ENCODE data around the gene LGI4.
"Not testable (repeated sequence)": the region's sequence is repeated elsewhere in the genome, so short reads cannot be mapped to it uniquely, and the experiment has no call there.

The LGI4 gene

DNA sequence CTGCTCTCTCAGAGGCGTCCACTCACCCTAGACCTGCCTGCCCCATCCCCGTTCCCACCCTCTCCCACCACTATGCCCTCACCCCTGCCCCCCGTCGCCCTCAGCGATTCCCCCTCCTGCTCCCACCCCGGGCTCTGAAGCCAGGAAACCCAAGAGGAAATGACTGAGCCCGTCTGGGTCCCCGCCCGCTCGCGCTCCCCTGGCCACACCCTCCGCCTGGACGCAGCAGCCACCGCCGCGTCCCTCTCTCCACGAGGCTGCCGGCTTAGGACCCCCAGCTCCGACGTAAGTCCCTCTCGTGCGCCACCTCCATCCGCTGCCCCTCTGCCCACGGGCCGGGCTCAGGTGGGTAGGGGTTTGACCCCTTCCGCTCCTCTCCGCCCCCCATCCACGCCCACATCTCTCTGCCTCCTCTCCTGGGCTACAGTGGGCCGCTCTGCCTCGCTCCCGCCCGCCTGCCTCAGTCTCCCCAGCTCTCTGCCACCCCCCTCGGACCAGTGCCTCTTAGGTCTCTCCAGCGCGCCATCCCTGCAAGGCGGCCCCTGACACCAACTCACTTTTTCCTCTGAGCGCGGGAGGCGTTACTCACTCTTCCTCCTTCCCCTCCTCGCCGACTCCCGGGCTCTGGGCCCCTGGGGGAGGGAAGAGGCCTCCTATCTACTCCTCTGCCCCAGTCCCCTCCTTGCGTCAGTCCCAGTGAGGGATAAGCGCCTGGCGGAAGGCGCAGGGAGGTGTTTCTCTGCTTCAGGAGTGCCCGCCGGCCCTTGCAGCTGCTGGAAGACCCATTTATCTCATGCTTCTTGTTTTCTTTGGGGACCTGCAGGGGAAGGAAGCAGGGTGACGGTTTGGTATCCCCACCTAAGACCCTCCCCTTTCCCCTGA, 19.9 kb upstream of the LGI4 start, which contains the start of gene FXYD5:
FXYD5 (plus strand) TSS at position 211 of the 882 bp plus-strand sequence. CDS start 816 bp downstream, outside the sequence.
- DNase-seq = peak in 1 of 2 experiments; percentile 49
- TF ChIP-seq POLR2A (IDR thresholded peaks at IDR 0.05; ENCODE audit: low read length) = peak; percentile 69
- TF ChIP-seq GATA1 (IDR thresholded peaks at IDR 0.05; ENCODE audit: low read depth, low read length) = no peak

DNA sequence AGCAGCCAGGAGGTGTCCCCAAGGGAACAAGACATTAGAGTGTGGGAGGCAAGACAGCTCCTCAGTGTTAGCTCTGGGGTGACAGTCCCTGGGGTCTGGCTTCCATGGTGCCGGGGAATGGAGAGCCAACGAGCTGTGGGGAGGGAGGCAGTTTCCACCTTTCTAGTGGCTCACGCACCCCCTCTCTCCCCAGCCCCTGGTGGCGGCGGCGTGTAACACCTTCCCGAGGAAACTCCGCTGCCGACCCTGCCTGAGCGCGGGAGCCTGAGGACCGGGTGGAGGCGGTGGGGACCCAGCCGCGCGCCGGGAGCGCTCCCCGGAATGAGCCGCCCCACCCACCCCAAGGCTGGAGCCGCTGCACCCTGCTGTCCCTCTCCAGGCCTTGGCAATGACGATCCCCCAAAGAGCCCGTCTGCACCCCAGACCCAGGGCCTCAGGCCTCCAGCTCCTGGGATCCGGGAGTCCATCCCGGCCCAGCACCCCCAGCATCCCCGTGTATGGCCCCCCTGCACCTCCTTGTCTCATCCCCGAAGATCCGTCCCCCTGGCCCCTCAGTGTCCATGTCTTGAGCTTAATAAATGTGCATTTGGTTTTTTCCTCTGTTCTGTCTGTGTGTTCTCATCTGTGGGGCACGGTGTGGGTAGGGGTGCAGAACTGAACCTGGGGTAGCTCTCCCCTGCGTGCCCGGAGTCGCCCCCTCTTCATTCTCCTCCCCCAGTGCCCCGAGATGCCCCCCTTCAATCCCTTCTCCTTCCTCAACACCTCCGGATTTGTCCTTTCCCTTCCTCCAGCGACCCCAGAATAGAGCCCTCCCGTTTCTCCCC, 19.1 kb upstream of the LGI4 start:
- peak in 1 of 2 experiments; percentile 39 for DNase-seq
- no peak for TF ChIP-seq GATA1 (IDR thresholded peaks at IDR 0.05; ENCODE audit: low read depth, low read length)
- TF ChIP-seq POLR2A (IDR thresholded peaks at IDR 0.05; ENCODE audit: low read length) = no peak

DNA sequence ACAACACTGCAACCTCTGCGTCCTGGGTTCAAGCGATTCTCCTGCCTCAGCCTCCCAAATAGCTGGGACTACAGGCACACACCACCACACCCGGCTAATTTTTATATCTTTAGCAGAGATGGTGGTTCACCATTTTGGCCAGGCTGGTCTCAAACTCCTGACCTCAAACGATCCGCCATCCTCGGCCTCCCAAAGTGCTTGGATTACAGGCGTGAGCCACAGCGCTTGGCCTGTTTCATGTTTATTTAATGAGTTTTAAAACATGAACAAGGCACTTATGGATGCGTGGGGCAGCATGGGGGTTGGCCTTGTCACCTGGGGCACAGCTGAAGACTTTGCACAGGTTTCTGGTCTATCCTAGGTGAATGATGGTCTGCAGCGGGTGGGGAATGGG, 18.3 kb upstream of the LGI4 start:
- not testable (repeated sequence) for DNase-seq

DNA sequence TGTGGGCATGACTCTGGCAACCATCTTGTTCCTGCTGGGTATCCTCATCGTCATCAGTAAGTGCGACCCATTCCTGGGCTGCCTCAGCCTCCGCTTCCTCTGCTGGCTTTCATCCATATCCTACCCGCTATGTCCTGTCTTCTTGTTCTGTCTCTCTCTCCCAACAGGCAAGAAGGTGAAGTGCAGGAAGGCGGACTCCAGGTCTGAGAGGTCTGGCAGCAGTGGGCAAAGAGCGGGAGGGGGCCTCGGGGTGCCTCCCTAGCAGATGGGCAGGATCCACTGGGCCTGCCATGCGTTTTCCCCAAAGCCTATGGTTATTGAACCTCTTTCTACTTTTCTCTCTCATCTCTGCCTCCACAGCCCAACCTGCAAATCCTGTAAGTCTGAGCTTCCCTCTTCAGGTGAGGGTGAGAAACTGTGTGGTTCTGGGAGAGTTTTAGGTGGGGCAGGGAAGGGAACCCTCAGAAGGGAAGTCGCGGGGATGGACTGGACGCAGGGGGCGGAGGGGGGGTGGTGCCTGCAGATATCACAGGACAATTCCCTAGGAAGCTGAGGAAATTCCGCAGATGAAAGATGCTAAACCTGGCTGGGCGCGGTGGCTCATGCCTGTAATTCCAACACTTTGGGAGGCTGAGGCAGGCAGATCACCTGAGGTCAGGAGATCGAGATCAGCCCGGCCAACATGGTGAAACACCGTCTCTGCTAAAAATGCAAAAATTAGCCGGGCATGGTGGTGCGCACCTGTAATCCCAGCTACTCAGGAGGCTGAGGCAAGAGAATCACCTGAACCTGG, 16.6 kb upstream of the LGI4 start:
- DNase-seq = no peak
- TF ChIP-seq POLR2A (IDR thresholded peaks at IDR 0.05; ENCODE audit: low read length) (no peak), GATA1 (IDR thresholded peaks at IDR 0.05; ENCODE audit: low read depth, low read length) (no peak)

DNA sequence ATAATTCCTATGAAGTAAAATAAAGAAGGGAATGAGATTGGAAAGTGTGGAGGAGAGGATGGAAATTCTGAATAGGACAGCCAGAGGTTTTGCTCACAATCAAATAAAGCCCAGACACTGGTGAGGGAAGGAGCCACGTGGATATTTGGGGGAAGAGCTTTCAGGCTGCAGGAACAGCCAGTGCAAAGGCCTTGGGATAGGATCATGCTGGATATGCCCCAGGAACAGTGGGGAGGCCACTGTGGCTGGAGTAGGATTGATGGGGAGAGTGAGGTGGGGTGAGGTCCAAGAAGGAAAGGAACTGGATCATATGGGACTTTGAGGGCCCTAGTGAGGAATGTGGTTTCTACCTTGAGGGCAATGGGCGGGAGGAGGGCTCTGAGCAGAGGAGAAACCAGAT, 15.6 kb upstream of the LGI4 start:
- TF ChIP-seq POLR2A (IDR thresholded peaks at IDR 0.05; ENCODE audit: low read length) = no peak
- no peak for TF ChIP-seq GATA1 (IDR thresholded peaks at IDR 0.05; ENCODE audit: low read depth, low read length)
- DNase-seq = no peak

DNA sequence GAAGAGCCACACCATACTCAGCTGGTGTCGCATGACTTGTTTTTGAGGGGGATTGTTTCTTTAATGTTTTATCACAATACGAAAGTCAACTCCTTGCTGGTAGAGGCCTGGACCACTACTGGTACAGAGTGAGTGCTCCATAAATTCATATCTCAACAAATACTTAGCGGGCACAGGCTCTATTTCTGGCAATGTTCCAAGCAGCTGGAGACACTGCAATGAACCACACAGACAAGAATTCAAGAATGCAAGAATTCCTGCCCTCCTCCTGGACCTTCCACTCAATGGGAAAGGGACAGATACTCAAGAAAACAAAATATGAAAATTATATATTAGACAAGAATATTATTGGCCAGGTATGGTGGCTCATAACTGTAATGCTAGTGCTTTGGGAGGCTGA, 14.6 kb upstream of the LGI4 start:
- DNase-seq = no peak
- TF ChIP-seq GATA1 (IDR thresholded peaks at IDR 0.05; ENCODE audit: low read depth, low read length) (no peak), POLR2A (IDR thresholded peaks at IDR 0.05; ENCODE audit: low read length) (no peak)

DNA sequence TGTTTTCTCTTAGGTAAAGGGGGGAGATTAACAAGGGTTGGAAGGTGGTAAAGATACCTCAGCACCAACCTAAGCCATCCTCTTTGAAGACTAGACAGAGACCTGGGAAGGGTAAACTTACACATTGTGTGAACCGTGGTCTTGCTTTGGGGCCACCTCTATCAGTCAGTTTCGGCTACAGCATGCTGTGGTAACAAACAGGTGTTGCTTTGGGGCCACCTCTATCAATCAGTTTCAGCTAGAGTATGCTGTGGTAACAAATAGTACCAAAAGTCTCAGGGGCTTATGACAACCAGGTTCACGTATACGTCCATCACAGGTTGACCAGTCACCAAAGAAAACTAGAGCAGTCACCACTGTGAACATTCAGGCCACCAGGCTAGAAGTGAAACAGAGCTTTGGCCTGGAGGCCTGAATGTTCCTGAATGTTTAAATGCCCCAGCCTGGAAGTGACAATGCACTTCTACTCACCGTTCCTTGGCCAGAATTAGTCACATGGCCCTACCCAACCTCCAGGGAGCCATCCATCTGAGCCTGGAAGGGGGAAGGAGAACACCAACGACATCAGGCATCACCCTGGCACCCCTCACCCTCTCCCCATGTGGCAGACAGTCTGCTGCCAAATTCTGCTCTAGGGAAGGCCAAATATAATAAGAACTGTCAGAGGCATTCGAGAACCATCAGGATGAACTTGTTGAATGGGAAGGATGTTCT, 12.0 kb upstream of the LGI4 start:
- no peak for DNase-seq
- TF ChIP-seq POLR2A (IDR thresholded peaks at IDR 0.05; ENCODE audit: low read length) (no peak), GATA1 (IDR thresholded peaks at IDR 0.05; ENCODE audit: low read depth, low read length) (no peak)

DNA sequence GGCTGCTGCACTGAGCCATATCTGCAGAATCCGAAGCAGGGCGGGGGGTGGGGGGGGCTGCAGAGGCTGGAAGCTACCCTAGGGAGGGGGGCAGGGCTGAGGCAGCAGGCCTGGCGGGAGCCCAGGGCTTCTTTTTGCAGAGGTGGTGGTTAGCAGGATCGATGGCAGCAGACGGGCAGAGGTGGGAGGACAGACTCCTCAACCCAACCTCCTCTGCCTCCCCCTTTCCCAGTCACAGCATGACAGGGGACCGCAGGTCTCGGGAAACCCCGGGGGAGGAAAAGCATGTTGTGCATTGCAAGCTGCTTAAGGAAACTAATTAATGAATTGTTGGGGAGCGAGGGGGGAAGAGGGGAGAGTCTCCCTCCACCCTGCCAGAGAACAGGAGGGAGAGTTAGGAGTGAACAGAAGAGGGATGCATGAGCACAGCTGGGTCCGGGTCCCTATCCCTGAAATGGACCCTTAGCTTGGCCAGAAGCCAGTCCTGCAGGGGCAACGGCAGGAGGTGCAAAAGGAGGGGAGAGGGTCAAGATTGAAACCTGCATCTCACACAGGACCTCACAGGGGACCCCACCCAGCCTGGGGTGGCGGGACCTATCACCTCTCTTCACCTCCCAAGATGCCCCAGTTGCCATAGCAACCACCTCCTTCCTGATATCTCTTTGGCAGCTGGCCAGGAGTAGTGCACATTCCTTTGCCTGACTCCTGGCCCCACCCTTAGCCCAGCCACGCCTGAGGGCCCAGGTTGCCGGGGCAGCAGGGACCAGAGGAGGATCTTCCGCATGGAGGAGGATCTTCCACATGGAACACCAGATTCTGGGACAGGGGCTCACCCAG, 10.0 kb upstream of the LGI4 start:
- TF ChIP-seq GATA1 (IDR thresholded peaks at IDR 0.05; ENCODE audit: low read depth, low read length) = no peak
- TF ChIP-seq POLR2A (IDR thresholded peaks at IDR 0.05; ENCODE audit: low read length) = no peak
- DNase-seq = peak; percentile 35 to 52

DNA sequence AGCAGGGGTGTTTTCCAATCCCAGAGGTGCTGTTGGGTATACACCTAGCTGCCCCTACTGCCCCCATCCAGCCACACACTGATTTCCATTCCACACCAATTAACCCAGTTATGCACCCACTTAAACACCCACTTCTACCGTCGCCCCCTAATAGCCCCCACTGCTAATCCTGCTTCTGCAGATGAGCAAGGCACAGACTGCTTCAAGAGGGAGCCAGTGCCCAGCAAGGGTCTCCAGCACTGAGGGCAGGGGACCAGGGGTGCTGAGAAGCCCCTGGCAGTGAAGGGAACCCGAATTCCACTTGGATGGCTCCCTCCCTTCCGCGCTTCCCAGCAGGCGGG, 9.4 kb upstream of the LGI4 start:
- DNase-seq = no peak

DNA sequence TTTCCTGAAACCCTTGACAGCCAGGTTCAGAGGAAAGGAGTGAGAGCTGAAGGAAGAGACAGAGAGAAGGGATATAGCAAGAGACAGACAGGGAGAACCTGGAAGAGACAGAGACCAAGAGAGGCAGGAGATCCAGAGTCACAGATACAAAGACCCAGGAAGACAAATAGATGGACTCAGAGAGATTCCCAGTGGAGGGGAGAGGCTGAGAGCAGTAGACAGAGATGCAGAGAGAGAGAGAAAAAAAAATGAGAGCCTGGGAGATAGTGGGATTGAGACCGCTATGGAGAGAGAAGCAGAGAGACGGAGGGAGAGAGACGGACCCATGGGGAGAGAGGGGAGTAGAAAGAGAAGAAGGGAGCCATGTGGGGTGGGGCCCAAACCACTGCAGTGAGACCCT, 9.0 kb upstream of the LGI4 start:
- DNase-seq = no peak
- TF ChIP-seq GATA1 (IDR thresholded peaks at IDR 0.05; ENCODE audit: low read depth, low read length) (no peak), POLR2A (IDR thresholded peaks at IDR 0.05; ENCODE audit: low read length) (no peak)

More for the DNA sequence above, 9.4 kb upstream of the LGI4 start:
- TF ChIP-seq POLR2A (IDR thresholded peaks at IDR 0.05; ENCODE audit: low read length) = no peak
- no peak for TF ChIP-seq GATA1 (IDR thresholded peaks at IDR 0.05; ENCODE audit: low read depth, low read length)

DNA sequence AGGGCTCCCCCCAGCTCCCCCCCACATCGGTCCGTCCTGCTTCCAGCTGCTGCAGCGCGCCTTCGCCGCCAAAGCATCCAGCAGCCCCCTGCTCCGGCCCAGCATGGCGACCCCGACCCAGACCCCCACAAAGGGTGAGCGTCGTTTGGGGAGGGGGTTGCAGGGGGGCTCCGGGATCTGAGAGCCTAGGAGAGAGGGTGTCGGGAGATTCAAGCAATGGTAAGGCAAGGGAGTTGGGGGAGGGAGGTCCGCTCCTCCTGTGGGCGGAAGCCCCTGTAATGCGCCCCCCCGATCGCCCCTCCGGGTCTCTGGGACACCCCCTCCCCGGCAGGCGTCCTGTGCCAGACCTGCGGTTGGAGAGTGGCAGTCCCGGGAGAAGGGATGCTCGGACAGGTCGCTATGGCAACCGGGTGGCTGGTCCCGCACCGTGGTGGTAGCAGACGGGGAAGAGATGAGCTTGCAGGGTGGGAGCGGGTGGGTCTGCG, 8.4 kb upstream of the LGI4 start, which contains the start of gene FXYD7:
FXYD7 (plus strand) TSS at position 25 of the 485 bp plus-strand sequence; CDS start at position 104, 79 bp downstream.
- no peak for TF ChIP-seq GATA1 (IDR thresholded peaks at IDR 0.05; ENCODE audit: low read depth, low read length)
- no peak for TF ChIP-seq POLR2A (IDR thresholded peaks at IDR 0.05; ENCODE audit: low read length)

DNA sequence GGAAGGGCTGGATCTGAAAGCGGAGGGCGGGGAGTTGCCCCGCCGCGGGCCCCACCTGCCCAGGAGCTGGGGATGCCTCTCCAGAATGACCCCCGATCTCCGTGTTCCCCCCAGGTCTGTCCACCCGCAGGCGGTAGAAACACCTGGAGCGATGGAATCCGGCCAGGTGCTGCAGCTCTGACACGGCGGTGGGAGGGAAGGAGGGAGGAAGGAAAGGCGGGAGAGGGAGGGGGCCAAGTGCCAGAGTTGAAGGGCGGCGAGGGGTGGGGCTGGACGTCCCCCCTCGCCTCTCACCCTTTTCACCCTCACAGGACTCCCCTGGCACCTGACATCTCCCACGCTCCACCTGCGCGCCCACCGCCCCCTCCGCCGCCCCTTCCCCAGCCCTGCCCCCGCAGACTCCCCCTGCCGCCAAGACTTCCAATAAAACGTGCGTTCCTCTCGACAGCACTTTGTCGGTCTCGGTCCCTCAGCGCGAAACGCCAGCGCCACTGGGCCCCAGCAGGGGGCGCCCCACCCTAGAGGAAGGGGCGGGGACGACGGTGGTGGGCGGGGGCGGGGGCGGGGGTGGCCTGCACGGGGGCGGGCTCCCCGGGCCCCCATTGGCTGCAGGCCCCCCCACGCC, 7.9 kb upstream of the LGI4 start:
- peak; percentile 53 to 65 for DNase-seq
- TF ChIP-seq GATA1 (IDR thresholded peaks at IDR 0.05; ENCODE audit: low read depth, low read length) = no peak
- TF ChIP-seq POLR2A (IDR thresholded peaks at IDR 0.05; ENCODE audit: low read length) = no peak

More for the DNA sequence above, 8.4 kb upstream of the LGI4 start, which contains the start of gene FXYD7:
- no peak for DNase-seq

All from erythroblast (primary cell).